Measurements from ENCODE around the gene TMEM212.
"Not testable (repeated sequence)": the region's sequence is repeated elsewhere in the genome, so short reads cannot be mapped to it uniquely, and the experiment has no call there.

TMEM212 gene

DNA sequence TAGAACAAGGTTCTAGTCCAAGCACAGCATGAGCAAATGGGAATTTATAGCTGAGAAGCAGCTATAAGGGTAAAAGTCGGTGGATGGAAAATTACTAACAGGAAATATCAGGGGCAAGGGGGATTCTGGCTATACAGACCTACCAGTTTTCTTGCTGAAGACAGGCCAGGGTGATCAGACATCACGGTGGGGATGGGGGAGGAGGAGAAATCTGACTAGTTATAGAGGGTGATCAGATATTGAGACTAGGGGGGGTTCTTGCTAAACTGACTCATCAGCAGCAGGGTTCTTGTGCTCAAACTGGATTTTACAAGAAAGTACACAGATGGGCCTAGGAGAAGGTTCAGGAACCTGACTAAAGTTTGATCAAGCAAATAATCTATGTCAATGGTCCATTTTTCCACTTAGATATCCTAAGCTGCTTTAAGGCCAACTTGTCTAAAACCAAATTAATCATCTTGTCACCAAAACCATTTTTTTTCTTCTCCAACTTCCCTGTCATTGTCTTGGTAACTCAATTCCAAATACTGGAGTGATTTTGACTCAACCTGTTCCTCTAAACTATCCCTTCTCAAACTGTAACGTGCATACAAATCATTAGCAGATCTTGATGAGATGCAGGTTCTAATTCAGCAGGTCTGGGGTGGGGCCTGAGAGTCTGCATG, 4.6 kb downstream of the TMEM212 start:
- TF ChIP-seq, protein P1, sequence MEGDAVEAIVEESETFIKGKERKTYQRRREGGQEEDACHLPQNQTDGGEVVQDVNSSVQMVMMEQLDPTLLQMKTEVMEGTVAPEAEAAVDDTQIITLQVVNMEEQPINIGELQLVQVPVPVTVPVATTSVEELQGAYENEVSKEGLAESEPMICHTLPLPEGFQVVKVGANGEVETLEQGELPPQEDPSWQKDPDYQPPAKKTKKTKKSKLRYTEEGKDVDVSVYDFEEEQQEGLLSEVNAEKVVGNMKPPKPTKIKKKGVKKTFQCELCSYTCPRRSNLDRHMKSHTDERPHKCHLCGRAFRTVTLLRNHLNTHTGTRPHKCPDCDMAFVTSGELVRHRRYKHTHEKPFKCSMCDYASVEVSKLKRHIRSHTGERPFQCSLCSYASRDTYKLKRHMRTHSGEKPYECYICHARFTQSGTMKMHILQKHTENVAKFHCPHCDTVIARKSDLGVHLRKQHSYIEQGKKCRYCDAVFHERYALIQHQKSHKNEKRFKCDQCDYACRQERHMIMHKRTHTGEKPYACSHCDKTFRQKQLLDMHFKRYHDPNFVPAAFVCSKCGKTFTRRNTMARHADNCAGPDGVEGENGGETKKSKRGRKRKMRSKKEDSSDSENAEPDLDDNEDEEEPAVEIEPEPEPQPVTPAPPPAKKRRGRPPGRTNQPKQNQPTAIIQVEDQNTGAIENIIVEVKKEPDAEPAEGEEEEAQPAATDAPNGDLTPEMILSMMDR (IDR thresholded peaks at IDR 0.05; ENCODE audit: low read depth, low read length), result no peak
- DNase-seq (ENCODE audit: extremely low read depth, low read depth), result no peak

DNA sequence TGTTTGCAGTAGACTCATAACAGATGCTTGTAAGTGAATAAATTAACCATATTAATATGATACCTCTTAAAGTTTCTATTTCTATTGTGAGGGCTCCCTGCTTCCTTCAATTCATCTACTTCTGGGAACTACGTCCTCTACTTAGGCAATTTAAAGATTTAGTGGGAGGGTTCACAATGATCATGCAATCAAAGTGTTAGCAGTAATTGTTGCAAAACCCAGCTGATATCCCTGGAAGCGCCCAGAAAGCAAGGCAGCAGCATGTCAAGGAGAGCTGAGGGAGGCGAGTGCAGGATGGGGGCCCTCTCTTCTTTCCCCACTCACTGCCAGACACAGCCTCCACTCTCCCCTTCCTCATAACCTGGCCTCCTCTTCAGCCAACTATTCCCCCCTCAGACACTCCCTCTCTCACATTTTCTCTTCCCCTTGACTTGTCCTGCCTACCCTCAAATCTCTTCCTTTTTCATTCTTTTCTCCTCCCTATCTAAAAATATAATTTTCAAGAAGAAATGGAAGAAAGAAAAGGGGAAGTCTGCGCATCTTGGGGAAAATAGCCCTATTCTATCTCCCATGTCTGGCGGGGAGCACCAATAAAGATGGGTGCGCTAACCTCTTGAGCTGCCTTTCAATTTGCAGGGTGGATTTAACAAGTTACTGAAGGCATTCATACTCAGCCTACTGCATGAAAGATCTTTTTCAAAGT, 6.6 kb downstream of the TMEM212 start:
- DNase-seq (ENCODE audit: extremely low read depth, low read depth), result no peak
- TF ChIP-seq, protein P1 (IDR thresholded peaks at IDR 0.05; ENCODE audit: low read depth, low read length), result no peak

DNA sequence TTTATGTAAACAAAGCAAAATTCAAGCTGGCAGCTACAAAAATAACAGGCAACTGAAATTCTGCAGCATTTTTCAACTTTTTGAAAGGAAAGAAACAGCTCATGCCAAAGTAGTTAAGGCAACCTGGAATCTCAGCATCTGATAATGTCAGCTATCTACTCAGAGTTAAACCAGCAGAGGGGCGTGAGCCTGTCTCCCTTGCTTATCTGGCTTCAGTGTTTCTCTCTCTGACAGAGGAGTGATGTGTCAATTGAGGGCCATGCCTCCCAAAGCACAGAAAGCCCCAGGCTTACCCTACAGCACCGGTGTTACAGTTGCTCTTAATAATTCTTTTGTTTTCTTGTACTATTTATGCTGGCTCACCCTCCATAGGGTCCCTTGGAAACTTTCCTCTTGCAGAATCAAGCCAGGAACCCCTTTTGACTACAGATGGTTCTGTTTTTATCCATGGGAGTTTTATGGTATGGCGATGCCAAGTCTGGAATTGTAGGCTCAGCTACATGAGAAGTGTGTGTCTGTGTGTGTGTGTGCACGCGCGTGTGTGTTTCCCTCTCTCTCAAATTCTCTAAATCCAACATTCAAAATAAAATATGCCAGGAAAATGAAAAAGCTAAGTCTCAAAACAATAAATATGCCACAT, 7.3 kb downstream of the TMEM212 start:
- no peak for DNase-seq (ENCODE audit: extremely low read depth, low read depth)
- TF ChIP-seq, protein P1 (IDR thresholded peaks at IDR 0.05; ENCODE audit: low read depth, low read length), result no peak

DNA sequence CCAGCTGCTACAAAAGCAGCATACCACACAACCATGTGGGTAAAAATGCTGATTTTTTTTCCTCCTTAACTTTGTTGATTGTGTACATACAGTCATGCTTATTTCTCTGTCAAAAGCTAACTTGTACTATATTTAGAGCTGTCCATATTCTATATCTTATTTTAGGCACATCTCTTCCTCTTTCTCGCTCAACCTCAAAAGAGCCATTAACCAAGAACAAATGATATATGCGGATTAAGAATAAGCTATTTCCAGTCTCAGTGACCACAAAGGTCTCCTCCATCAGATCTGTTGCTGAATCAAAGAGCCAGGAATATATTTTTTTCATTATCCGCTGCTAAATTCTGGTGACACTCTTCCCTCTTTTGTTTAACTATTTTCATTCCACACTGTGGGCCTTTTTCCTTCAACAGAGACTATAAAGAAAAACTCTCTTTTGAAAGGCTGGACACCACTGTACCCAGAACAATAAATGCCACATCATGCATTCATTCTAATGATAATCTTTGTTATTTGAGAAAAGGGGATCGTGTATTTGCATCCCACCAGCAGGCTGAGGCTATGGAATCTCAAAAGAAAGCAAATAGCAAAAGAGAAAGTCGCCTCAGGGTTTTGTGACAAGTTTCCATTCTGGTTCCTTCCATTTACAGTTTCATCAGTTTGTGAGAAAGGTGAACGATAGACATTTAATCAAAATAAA, 8.0 kb downstream of the TMEM212 start:
- TF ChIP-seq, protein P1 (IDR thresholded peaks at IDR 0.05; ENCODE audit: low read depth, low read length), result no peak
- no peak for DNase-seq (ENCODE audit: extremely low read depth, low read depth)

DNA sequence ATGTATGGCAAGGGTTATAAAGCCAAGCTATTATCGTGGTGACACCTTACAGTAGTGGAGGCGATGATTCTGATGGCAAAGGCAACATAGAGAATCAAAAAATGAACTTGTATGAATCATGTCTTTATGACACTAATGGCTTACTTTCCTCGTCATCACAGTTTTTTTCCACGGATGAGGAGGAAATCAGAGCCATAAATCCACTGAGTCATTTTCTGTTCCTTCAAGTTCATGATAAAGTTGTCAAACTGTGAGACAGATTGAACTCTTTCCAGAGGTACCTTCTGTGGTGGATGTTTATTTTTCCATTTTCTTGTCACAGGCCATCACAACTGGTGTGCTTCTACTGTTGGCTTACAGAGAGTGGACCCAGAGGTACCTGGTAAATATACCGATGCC, 8.5 kb downstream of the TMEM212 start:
- TF ChIP-seq, protein P1 (IDR thresholded peaks at IDR 0.05; ENCODE audit: low read depth, low read length), result no peak
- no peak for DNase-seq (ENCODE audit: extremely low read depth, low read depth)

DNA sequence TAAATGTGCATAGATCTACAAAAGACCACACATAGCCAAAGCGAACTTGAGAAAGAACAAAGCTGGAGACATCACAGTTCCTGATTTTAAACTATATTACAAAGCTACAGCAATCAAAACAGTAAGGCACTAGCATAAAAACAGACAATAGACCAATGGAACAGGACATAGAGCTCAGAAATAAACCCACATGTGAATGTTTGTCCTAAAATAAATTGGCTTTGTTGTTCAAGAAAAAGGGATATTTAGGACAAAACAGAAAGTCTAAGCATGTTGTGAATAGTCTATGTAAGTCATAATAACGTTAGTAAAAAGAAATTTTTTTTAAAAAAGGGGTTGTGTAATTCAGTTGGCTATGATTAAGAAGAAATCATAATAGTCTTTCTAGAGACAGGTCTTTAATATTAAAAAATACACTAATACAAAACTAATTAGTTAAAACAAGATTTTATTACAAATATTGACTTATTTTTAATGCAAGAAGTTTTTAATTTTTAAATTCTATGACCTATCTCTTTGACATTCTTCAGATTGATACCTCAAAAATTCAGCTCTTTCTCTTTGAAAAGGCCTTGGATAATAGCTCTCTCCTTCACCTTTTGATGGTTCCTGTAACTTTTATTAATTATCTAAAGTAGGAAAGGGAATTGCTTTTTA, 11.6 kb downstream of the TMEM212 start:
- no peak for DNase-seq (ENCODE audit: extremely low read depth, low read depth)
- TF ChIP-seq, protein P1 (IDR thresholded peaks at IDR 0.05; ENCODE audit: low read depth, low read length), result no peak

DNA sequence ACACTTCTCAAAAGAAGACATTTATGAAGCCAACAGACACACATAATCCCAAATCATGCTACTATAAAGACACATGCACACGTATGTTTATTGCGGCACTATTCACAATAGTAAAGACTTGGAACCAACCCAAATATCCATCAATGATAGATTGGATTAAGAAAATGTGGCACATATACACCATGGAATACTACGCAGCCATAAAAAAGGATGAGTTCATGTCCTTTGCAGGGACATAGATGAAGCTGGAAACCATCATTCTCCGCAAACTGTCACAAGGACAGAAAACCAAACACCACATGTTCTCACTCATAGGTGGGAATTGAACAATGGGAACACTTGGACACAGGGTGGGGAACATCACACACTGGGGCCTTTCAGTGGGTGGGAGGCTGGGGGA, 15.6 kb downstream of the TMEM212 start:
- not testable (repeated sequence) for DNase-seq (ENCODE audit: extremely low read depth, low read depth)
